Astrocyte of the spinal cord (primary cell): ENCODE measurements around the gene CXCR2.

Experiments
- DNase-seq: peaks from one replicate; pipeline ENCODE4 v3.0.0; 2011; ENCODE audit warnings: low read depth, low spot score
- H3K4me3 ChIP-seq: 2 replicates; pipeline ENCODE4 v1.5.1; 2011; ENCODE audit warnings: low read depth, mild to moderate bottlenecking, low read length, moderate library complexity
- in situ Hi-C: cut with HindIII; loops from 2 replicates; pipeline ENCODE4 v1.10.0; 2017; ENCODE audit warnings: low sequenced_read_pairs
- TF ChIP-seq, protein P1 (sequence below): IDR thresholded peaks from 2 replicates; pipeline ENCODE4 v1.5.1; 2012; ENCODE audit warnings: low read depth, mild to moderate bottlenecking, low read length, inconsistent platforms

CXCR2 gene

DNA sequence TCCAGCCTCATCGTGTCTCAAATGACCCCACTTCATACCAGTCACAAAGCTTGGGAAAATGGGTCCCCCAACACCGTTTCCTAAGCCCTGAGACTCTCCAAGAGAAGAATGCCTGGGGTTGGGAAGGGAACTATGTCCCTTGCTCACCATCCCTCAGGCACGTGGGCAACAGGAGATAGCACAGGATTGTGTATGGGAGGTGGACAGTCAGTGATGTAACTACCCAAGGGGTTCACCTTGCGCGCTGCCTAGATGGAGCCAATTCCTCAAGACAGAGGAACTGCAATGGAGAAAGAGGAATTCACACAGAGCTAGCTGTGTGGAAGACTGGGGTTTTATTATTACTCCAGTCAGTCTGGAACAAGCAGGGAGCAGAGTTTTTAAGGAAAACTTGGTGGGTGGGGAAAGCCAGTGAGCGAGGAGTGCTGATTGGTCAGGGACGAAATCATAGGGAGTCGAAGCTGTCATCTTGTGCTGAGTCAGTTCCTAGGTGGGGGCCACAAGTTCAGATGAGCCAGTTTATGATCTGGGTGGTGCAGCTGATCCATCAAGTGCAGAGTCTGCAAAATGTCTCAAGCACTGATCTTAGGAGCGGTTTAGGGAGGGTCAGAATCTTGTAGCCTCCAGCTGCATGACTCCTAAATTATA lies 54.8 kb downstream of the CXCR2 start:
- TF ChIP-seq, protein P1, sequence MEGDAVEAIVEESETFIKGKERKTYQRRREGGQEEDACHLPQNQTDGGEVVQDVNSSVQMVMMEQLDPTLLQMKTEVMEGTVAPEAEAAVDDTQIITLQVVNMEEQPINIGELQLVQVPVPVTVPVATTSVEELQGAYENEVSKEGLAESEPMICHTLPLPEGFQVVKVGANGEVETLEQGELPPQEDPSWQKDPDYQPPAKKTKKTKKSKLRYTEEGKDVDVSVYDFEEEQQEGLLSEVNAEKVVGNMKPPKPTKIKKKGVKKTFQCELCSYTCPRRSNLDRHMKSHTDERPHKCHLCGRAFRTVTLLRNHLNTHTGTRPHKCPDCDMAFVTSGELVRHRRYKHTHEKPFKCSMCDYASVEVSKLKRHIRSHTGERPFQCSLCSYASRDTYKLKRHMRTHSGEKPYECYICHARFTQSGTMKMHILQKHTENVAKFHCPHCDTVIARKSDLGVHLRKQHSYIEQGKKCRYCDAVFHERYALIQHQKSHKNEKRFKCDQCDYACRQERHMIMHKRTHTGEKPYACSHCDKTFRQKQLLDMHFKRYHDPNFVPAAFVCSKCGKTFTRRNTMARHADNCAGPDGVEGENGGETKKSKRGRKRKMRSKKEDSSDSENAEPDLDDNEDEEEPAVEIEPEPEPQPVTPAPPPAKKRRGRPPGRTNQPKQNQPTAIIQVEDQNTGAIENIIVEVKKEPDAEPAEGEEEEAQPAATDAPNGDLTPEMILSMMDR, result no peak
- no peak for DNase-seq
- in situ Hi-C loops, result no loop called here

DNA sequence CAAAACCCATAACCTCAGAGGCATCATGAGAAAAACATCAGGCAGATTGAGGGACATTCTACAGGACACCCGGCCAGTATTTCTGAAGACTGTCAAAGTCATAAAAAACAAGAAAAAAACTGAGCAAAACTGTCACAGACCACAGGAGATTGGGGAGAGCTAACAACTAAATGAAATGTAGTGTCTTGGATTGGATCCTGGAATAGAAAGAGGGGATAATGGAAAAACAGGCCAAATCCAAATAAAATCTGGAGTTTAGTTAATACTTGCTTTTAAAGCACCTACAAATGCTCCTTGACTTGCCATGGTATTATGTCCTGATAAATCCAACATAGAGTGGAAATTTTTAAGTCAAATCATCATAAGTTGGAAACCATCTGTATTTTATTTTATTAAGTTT lies 58.5 kb downstream of the CXCR2 start:
- TF ChIP-seq, protein P1, result no peak
- DNase-seq, result no peak
- in situ Hi-C loops, result no loop called here
- H3K4me3 ChIP-seq, result no peak overlapping the region

More for the DNA sequence above, 54.8 kb downstream of the CXCR2 start:
- H3K4me3 ChIP-seq, result no peak overlapping the region

DNA sequence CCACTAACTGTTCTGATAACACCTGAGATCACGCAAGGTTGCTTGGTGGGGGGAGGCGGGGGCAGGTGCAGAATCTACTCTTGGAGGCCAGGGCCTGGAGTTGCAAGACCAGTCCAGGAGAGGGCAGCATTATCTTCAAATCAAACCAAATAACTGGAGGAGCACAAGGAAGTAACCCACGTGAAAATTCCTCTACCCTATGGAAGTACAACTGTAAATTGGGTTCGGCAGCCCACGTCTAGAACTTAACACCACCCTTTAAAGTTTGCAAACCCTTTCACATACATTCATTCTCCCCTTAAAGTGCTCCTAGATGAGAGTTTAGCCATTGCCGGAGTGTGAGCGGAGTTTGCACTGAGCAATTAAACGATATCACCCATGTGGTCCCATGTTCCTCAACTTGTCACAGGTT lies 60.5 kb downstream of the CXCR2 start:
- no peak overlapping the region for H3K4me3 ChIP-seq
- DNase-seq, result peak; percentile 62
- in situ Hi-C loops, result no loop called here
- TF ChIP-seq, protein P1, result peak; percentile 85
